AG04450 (cell line): Measurements from ENCODE around the gene DENND2A. TPM values are rescaled to one million over a fixed set of nuclear protein-coding genes. Genes with fewer than 3 reads are reported as not detected.
"Not testable (repeated sequence)": the region's sequence is repeated elsewhere in the genome, so short reads cannot be mapped to it uniquely, and the experiment has no call there.

ENCODE experiments used
- CTCF ChIA-PET: fragments of 300-600, 350-600 bp; formaldehyde crosslinking; extraction: SDS; loops from one replicate; lab custom pipeline; 2022; ENCODE audit warnings: antibody characterized with exemption, inconsistent platforms; lab: Charles Lee
- POLR2A ChIA-PET: fragments of 350-600 bp; formaldehyde crosslinking; extraction: SDS; loops from one replicate; lab custom pipeline; 2021; ENCODE audit warnings: antibody characterized with exemption, inconsistent platforms; lab: Yijun Ruan, JAX
- DNase-seq: peaks from one replicate; pipeline ENCODE4 v3.0.0-alpha.2; 2011; ENCODE audit warnings: low read depth, low spot score
- H3K27ac ChIP-seq: one replicate; pipeline ENCODE4 v1.5.1; 2012; ENCODE audit warnings: low read depth, low read length, control low read depth
- H3K27me3 ChIP-seq: one replicate; pipeline ENCODE4 v1.6.0; 2012; ENCODE audit warnings: low read length; ENCODE audit not compliant: control insufficient read depth, insufficient read depth
- H3K4me3 ChIP-seq: 2 replicates; pipeline ENCODE4 v1.5.1; 2011; ENCODE audit warnings: mild to moderate bottlenecking, low read depth, low read length, control low read depth
- H3K9me3 ChIP-seq: 2 replicates; pipeline ENCODE4 v1.5.1; 2012; ENCODE audit warnings: low read length; ENCODE audit not compliant: control insufficient read depth, insufficient read depth
- CTCF ChIP-seq: IDR thresholded peaks from 2 replicates; pipeline ENCODE4 v1.5.1; 2011; ENCODE audit warnings: low read depth, low read length, control low read depth, inconsistent platforms
- polyA plus RNA-seq: library from polyadenylated mRNA; depleted of rRNA; stranded (reverse); fragments of >200 nt; gene quantifications from 2 replicates; pipeline ENCODE4 v1.2.3, GENCODE V29; 2011

The DENND2A gene
- polyA plus RNA-seq, 1 experiment = 40.8 TPM

GRCh38 chr7:140501966-140502365 is 138.6 kb downstream of the DENND2A start:
- Histone ChIP-seq H3K9me3 (no peaks in the 10 kb centered on the region), H3K27me3 (no peaks in the 10 kb centered on the region), H3K4me3 (no peak overlapping the region), H3K27ac (no peak overlapping the region)
- no peak for DNase-seq
- ChIA-PET POLR2A (interaction anchor here (0.6 kb wide), 1 partner anchor 178 kb away, joined by 5 read pairs; no protein-coding TSS in a partner anchor), CTCF (interaction anchor here (1.0 to 1.1 kb wide), 2 partner anchors 9 to 152 kb away, joined by 3 to 4 read pairs; no protein-coding TSS in a partner anchor)
- no peak for TF ChIP-seq CTCF

- H3K4me3 ChIP-seq, DNase-seq, H3K27ac ChIP-seq, CTCF ChIA-PET, H3K9me3 ChIP-seq, H3K27me3 ChIP-seq: not testable (repeated sequence)
- POLR2A ChIA-PET = interaction anchor here (0.7 kb wide), 1 partner anchor 20 kb away, joined by 6 read pairs; no protein-coding TSS in a partner anchor
Measured at GRCh38 chr7:140497807-140498206, 142.8 kb downstream of the DENND2A start.

GRCh38 chr7:140497241-140497769 is 143.3 kb downstream of the DENND2A start:
- POLR2A ChIA-PET = interaction anchor here (0.7 kb wide), 1 partner anchor 19 kb away, joined by 6 read pairs; no protein-coding TSS in a partner anchor
- no peaks in the 10 kb centered on the region for H3K27me3 ChIP-seq
- H3K27ac ChIP-seq = no peak overlapping the region
- H3K4me3 ChIP-seq = no peak overlapping the region
- H3K9me3 ChIP-seq = no peaks in the 10 kb centered on the region
- TF ChIP-seq CTCF = no peak
- DNase-seq = no peak
- CTCF ChIA-PET = no interaction called here

GRCh38 chr7:140495514-140496097 is 145.0 kb downstream of the DENND2A start:
- no peak overlapping the region for H3K4me3 ChIP-seq
- TF ChIP-seq CTCF = no peak
- ChIA-PET POLR2A (no interaction called here), CTCF (interaction anchor here (0.5 kb wide), 1 partner anchor 20 kb away, joined by 3 read pairs; no protein-coding TSS in a partner anchor)
- H3K27ac ChIP-seq = no peak overlapping the region
- no peaks in the 10 kb centered on the region for H3K9me3 ChIP-seq
- no peaks in the 10 kb centered on the region for H3K27me3 ChIP-seq
- no peak for DNase-seq

GRCh38 chr7:140494867-140495266 is 145.7 kb downstream of the DENND2A start:
- ChIA-PET CTCF (interaction anchor here (0.5 to 1.3 kb wide), 2 partner anchors 19 to 30 kb away, joined by 3 to 4 read pairs; no protein-coding TSS in a partner anchor), POLR2A (no interaction called here)
- no peak overlapping the region for H3K27ac ChIP-seq
- no peak for DNase-seq
- H3K27me3 ChIP-seq = no peaks in the 10 kb centered on the region
- H3K9me3 ChIP-seq = no peaks in the 10 kb centered on the region
- H3K4me3 ChIP-seq = no peak overlapping the region
- no peak for TF ChIP-seq CTCF
